Activated CD4-positive, alpha-beta T cell treated with anti-CD3 and anti-CD28 coated beads, Interleukin-2, amount 50 U/mL, for 16 hours (primary cell): Measurements from ENCODE around the gene LCE6A.
A peak's percentile ranks its signal among the peaks of the same experiment; 100 is the strongest.

Source experiments
- DNase-seq: peaks from one replicate; pipeline ENCODE4 v3.0.0-alpha.2; 2020

LCE6A gene

DNA sequence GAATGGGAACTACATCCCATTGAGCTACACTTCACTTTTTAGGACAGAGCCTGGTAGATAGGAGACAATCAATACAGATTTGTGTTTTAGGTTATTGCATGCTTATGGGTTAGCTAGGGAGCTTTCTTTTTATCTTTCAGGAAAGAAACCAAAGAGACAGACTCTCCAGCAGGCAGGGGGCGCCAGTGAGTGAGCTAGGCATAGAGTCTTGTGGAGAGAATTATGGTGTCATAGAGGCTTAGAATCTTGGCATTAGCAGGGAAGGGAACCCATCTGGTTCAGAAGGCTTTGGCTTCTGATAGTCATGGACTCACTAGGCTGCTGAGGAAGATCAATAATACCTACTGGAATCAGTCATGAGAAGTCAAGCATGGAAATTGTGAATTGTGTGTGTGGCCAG is 35.4 kb downstream of the LCE6A start, which contains the start of gene SMCP:
TSS of gene SMCP (plus strand) at position 281 of the 400 bp plus-strand sequence. CDS start 6,101 bp downstream, outside the sequence.
- peak; percentile 22 for DNase-seq

DNA sequence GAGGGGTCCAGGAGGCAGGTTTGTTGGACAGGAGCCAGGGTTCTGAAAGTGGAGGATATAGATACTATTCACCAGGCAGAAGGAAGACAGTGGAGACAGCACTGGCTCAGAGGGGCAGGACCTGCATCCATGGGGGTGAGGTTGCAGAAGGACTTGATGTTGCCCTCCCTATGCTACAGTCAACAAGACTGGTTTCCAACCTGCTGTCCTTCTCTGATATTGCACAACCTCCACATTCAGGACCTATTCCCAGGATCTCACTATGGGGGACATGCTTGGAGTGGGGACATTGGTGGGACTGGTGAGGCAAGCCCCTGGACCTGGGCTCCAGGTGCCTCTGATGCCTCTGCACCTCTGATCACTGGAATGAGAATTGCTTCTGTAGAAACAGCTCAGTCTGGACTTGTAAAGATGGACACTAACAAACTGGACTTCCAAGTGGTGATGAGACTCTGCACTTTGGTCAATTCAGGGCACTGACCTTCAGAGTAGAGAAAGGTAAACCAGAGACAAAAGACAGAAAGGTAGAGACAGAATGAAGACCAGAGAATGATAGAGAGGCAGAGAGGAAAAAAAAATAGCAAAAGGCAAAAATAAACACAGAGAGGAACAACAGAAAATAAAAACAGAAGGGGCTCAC is 37.0 kb downstream of the LCE6A start:
- DNase-seq, result no peak

DNA sequence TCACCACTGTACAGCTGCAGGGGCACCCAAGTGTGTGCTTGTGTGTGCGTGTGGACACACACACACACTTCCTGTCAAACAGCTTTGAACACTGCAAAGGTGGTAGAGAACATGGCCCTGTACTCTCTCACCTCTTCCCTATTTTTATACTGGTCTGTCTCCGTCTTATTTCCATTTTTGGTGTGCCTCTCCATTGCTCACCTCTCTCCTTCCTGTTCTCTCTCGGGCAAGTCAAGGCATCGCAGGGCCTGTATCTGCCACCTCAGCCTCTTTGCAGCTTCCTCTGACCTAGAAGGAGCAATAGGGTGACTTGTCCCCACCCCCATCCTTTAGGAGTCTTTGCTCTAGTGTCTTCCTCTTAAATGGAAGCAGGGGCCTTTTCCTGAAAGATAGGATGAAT is 37.7 kb downstream of the LCE6A start:
- no peak for DNase-seq

DNA sequence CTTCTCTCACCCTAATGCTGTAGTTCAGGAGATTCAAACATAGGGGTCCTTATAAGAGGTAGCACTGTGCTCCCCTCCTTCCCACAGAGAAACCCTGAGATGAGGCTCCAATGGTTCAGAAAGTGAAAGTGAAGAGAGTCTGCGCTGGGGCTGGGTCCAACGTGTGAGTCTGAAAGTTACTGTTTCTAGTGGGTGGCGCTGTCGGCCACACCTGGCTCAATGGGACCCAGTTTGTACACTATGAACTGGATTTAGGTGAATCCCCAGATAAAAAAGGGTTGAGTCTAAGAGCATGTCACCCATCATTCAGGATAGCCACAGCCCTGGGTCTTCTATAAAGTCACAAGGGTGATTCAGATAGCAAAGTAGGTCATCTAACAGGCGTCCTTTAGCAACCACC is 38.3 kb downstream of the LCE6A start:
- DNase-seq, result peak; percentile 2

DNA sequence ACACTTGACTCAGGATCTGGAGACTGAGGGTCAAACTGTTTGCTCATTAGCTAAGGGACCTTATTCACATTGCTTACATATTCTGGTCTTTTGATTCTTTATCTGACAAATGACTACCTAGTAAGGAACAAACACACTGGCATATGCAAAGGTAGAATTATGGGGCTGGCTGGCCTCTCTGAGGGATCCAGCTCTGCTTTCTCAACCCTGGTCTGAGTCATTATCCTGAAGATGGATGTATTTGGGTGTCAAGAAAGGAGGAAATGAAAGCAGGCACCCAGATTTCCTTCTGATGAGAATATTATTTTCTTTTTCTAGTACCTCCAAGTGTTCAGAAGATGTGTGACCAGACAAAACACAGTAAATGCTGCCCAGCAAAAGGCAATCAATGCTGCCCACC is 41.4 kb downstream of the LCE6A start:
- DNase-seq, result no peak

DNA sequence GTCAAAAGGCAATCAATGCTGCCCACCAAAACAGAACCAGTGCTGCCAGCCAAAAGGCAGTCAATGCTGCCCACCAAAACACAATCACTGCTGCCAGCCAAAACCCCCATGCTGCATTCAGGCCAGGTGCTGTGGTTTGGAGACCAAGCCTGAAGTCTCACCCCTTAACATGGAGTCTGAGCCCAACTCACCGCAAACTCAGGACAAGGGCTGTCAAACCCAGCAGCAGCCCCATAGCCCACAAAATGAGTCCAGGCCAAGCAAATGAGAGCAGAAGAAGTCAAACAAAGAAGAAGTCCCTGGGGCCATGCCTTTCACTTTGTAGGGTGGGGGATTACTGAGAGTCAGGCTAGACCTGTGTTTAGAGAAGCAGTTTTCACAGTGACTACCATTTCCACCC is 41.9 kb downstream of the LCE6A start:
- DNase-seq, result no peak

DNA sequence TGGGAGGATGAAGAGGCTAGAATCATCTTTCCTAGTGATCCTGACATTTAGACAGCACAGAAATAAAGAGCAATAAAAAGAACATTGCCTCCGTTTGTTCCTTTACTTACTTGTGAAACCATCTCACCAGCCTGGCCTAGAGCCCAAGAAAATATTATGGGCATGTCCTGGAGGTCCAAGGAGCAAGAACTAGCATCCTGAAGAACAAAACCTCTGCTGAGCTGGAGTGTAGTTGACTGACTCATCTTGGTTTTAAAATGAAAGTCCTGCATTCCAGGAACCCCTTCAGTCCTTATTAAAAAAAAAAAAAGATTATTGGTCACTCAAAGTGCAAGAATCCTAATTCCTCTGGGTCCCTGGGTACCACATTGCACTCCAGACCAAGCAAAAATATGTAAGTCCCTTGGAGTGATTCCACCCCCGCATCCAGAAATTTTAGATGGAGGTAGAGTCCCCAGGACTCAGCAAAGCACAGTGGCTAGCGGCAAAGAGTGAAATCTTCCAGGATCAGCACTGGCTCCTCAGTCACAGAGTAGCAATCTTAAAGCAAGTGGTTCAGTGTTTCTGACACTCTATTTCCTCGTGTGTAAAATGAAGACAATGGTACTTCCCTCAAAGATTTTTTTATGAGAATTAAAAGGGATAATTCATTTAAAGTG is 42.4 kb downstream of the LCE6A start:
- no peak for DNase-seq

DNA sequence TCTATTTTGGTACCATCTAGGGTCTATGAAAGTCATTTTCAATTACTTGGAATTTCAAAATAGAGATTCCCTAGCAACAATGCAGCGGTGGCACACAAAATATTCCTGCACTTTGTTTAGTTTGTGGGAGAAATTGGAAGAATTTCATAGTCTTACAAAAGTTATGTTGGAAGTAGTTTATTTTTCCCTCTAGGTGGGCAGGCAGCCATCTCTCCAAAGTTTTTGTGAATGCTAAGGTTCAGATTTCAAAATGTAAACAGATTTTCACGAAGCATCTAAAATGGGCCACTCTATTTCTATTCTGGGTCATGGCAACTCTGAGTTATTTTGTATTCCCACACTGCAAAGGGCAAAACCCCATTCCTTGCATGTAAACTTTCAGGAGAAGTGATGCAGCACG is 43.4 kb downstream of the LCE6A start:
- no peak for DNase-seq

DNA sequence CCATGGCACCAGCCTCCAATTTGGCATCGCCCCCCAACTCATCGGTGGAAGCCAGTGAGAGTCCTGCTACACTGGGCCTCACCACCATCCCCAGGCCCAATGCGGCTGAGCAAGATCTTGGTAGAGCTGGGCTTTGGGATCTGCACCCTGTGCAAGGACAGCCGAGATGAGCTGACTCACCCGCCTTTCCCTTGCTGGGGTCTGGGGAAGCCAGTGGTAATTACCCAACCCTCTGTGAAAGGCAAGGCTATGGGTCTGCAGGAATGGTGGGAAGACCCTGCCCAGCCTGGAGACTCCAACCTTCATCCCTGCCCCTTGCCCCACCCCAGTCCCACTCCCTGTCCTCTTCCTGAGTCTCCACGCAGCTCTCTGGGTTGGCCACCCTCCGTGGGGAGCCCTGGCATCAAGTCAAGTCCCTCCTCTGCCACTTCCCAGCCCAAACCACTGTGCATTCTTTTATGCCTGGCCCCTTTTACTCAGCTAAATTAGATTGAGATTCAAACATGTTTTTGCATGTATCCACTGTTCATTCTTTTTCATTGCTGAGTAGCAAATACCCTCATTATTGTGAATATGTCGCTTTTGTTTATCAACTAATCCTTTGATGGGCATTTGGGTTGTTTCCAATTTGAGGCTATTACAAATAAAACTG is 44.2 kb downstream of the LCE6A start:
- no peak for DNase-seq

DNA sequence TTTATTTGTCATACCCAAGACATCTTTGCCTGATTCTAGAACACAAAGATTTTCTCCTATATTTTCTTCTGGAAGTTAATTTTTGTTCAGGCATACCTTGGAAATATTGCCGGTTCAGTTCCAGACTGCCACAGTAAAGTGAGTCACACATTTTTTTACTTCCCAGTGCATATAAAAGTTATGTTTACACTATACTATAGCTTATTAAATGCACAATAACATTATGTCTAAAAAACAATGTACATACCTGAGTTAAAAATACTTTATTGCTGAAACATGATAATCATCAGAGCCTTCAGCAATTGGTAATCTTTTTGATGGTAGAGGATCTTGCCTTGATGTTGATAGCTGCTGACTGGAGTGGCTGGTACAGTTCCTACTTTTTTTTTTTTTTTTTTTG is 45.5 kb downstream of the LCE6A start:
- no peak for DNase-seq
